HL-60 (cell line): ENCODE data around the gene ATRNL1.
A peak's percentile ranks its signal among the peaks of the same experiment; 100 is the strongest.
"Not testable (repeated sequence)": the region's sequence is repeated elsewhere in the genome, so short reads cannot be mapped to it uniquely, and the experiment has no call there.

Experiments used
- DNase-seq, 2 experiments: peaks; one replicate each; pipeline ENCODE4 v3.0.0-alpha.2; 2010 to 2020; ENCODE audit warnings: low read depth in 1 of 2, low spot score in 1 of 2
- H3K27ac ChIP-seq: fragments of 250-450 bp; sonication (Bioruptor Pico); replicated peaks from 2 replicates; pipeline ENCODE4 v1.5.1; 2020; ENCODE audit warnings: mild to moderate bottlenecking, moderate library complexity
- H3K27me3 ChIP-seq: fragments of 250-450 bp; sonication (Bioruptor Pico); 2 replicates; pipeline ENCODE4 v1.5.1; 2021; ENCODE audit warnings: mild to moderate bottlenecking, moderate library complexity; ENCODE audit not compliant: insufficient read depth, poor library complexity, severe bottlenecking
- H3K4me3 ChIP-seq: replicated peaks from 2 replicates; pipeline ENCODE4 v1.5.1; 2011; ENCODE audit warnings: mild to moderate bottlenecking, control low read depth, low read length; ENCODE audit not compliant: insufficient read depth
- GABPA ChIP-seq: IDR thresholded peaks from 2 replicates; pipeline ENCODE4 v1.6.1; 2012; ENCODE audit warnings: low read depth
- POLR2AphosphoS5 ChIP-seq: IDR thresholded peaks from 2 replicates; pipeline ENCODE4 v1.6.1; 2012; ENCODE audit warnings: low read depth
- SPI1 ChIP-seq: IDR thresholded peaks from 2 replicates; pipeline ENCODE4 v1.6.1; 2012; ENCODE audit warnings: low read depth, mild to moderate bottlenecking, borderline replicate concordance
- TF ChIP-seq, protein P1 (sequence below): IDR thresholded peaks from 2 replicates; pipeline ENCODE4 v1.6.1; 2012; ENCODE audit warnings: low read depth; ENCODE audit not compliant: insufficient replicate concordance
- TF ChIP-seq, protein P2 (sequence below): IDR thresholded peaks from one replicate; pipeline ENCODE4 v1.5.1; 2011; ENCODE audit warnings: low read length, control low read depth, inconsistent platforms; ENCODE audit not compliant: insufficient read depth

The ATRNL1 gene

DNA sequence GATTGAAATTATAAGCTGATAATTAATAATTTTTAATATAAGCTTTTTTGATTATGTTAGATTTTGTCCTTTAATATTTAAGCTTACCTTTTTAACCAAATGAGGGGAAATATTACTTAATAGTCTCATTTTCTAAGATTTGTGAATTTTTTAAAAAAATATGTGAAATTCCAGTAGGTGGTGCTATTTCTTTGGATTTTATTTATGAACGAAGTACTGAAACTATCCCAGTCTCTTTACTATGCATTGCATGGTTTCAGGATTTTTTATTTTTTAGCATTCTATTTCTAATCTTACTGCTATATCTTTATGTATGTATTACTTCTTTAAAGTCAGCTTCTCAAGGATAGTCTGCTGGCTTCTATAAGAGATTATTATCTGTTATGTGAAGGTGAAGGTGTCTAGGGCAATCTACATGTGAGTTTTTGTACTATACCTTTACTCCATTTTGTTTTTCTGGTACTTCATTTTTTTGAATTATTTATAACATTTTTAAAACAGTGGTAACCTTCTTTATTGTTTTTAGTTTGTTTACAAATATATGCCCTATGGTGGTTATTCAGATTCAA is 78.3 kb downstream of the ATRNL1 start:
- H3K4me3 ChIP-seq: no peak overlapping the region
- DNase-seq: no peak
- no peak overlapping the region for H3K27ac ChIP-seq
- TF ChIP-seq, protein P1, sequence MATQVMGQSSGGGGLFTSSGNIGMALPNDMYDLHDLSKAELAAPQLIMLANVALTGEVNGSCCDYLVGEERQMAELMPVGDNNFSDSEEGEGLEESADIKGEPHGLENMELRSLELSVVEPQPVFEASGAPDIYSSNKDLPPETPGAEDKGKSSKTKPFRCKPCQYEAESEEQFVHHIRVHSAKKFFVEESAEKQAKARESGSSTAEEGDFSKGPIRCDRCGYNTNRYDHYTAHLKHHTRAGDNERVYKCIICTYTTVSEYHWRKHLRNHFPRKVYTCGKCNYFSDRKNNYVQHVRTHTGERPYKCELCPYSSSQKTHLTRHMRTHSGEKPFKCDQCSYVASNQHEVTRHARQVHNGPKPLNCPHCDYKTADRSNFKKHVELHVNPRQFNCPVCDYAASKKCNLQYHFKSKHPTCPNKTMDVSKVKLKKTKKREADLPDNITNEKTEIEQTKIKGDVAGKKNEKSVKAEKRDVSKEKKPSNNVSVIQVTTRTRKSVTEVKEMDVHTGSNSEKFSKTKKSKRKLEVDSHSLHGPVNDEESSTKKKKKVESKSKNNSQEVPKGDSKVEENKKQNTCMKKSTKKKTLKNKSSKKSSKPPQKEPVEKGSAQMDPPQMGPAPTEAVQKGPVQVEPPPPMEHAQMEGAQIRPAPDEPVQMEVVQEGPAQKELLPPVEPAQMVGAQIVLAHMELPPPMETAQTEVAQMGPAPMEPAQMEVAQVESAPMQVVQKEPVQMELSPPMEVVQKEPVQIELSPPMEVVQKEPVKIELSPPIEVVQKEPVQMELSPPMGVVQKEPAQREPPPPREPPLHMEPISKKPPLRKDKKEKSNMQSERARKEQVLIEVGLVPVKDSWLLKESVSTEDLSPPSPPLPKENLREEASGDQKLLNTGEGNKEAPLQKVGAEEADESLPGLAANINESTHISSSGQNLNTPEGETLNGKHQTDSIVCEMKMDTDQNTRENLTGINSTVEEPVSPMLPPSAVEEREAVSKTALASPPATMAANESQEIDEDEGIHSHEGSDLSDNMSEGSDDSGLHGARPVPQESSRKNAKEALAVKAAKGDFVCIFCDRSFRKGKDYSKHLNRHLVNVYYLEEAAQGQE: no peak
- TF ChIP-seq, protein P2, sequence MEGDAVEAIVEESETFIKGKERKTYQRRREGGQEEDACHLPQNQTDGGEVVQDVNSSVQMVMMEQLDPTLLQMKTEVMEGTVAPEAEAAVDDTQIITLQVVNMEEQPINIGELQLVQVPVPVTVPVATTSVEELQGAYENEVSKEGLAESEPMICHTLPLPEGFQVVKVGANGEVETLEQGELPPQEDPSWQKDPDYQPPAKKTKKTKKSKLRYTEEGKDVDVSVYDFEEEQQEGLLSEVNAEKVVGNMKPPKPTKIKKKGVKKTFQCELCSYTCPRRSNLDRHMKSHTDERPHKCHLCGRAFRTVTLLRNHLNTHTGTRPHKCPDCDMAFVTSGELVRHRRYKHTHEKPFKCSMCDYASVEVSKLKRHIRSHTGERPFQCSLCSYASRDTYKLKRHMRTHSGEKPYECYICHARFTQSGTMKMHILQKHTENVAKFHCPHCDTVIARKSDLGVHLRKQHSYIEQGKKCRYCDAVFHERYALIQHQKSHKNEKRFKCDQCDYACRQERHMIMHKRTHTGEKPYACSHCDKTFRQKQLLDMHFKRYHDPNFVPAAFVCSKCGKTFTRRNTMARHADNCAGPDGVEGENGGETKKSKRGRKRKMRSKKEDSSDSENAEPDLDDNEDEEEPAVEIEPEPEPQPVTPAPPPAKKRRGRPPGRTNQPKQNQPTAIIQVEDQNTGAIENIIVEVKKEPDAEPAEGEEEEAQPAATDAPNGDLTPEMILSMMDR: peak; percentile 15
- TF ChIP-seq SPI1: no peak
- H3K27me3 ChIP-seq: no peaks in the 10 kb centered on the region

DNA sequence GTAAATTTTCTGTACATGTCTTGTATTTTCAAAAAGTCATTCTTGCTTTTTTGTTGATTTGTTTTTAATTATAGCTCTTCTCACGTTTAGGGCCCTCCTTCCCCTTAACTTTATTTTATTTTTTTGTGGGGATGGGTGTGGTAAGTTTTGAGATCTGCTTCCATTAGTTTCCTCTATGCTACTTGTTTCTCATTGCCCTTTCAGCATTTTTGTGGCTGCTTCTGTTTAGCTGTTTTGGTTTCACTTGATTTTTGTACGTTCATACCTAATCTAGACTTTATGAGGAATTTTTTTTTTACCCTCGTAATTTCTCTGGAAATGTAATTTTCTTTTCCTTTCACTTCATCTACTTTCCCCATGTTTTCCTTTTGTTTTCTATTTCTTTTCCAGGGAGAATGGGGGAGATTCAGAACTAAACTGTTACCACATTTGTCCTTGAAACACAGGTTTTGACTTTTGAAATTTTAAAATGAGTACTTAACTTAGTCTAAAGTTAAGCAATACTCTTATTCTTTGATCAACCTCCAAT is 80.8 kb downstream of the ATRNL1 start:
- Histone ChIP-seq H3K4me3 (no peak overlapping the region), H3K27ac (no peak overlapping the region), H3K27me3 (no peaks in the 10 kb centered on the region)
- TF ChIP-seq, protein P1: no peak
- TF ChIP-seq POLR2AphosphoS5 (no peak), SPI1 (no peak), GABPA (no peak)
- TF ChIP-seq, protein P2: no peak
- no peak for DNase-seq

DNA sequence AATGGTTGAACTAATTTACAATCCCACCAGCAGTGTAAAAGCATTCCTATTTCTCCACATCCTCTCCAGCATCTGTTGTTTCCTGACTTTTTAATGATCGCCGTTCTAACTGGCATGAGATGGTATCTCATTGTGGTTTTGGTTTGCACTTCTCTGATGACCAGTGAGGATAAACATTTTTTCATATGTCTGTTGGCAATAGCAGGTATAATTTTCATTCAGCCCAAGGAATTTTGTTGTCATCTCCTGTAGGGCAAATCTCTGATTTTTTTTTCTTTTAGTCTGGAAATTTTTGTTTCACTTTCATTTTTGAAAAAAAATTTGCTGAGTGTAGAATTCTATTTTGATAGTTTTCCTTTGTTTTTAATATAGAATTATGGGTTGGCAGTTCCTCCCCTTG is 114.1 kb downstream of the ATRNL1 start:
- H3K27me3 ChIP-seq, DNase-seq, H3K27ac ChIP-seq, H3K4me3 ChIP-seq: not testable (repeated sequence)

DNA sequence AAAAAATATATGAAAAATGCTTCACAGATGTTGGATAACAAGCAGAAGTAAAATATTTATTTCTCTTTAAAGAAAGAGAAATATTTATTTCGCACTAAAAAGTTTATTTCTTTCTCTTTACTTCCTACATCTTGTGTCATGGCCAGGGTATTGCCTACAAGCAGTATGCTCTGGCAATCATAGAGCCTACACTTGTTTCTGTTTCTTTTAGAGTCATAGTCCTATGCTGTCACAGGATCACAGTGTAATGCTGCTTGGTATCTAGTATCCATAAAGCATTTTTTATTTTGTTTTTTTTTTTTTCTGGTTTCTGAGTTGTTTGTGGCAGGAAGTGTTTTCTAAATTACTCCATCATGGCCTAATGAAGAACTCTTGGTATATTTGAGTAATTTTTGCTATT is 116.0 kb downstream of the ATRNL1 start:
- no peak for DNase-seq
- H3K4me3 ChIP-seq: no peak overlapping the region
- TF ChIP-seq, protein P2: no peak
- TF ChIP-seq, protein P1: no peak
- TF ChIP-seq SPI1 (no peak), POLR2AphosphoS5 (no peak), GABPA (no peak)
- H3K27me3 ChIP-seq: no peaks in the 10 kb centered on the region
- no peak overlapping the region for H3K27ac ChIP-seq
